Activated naive CD4-positive, alpha-beta T cell treated with anti-CD3 and anti-CD28 coated beads for 36 hours (primary cell): ENCODE data around the gene RBMS1. TPM values are rescaled to one million over a fixed set of nuclear protein-coding genes. Genes with fewer than 3 reads are reported as not detected.
"Not testable (repeated sequence)": the region's sequence is repeated elsewhere in the genome, so short reads cannot be mapped to it uniquely, and the experiment has no call there.

Source experiments
- CTCF ChIA-PET: fragments of 350-600 bp; sonication (Branson Sonifier 250); formaldehyde crosslinking; loops from one replicate; lab custom pipeline; 2021; ENCODE audit warnings: antibody characterized with exemption; lab: Charles Lee
- DNase-seq: peaks from one replicate; pipeline ENCODE4 v3.0.0-alpha.2; 2020
- H3K27ac Mint-ChIP-seq: one replicate; pipeline ENCODE4 v1.8.0; 2021; ENCODE audit warnings: mild to moderate bottlenecking, mixed read lengths
- H3K27me3 Mint-ChIP-seq: one replicate; pipeline ENCODE4 v1.8.0; 2021; ENCODE audit warnings: low read depth, mixed read lengths
- H3K36me3 Mint-ChIP-seq: one replicate; pipeline ENCODE4 v1.8.0; 2021; ENCODE audit warnings: low read depth, mixed read lengths
- H3K4me1 Mint-ChIP-seq: one replicate; pipeline ENCODE4 v1.8.0; 2021; ENCODE audit warnings: low read depth, mixed read lengths
- H3K4me3 Mint-ChIP-seq: one replicate; pipeline ENCODE4 v1.8.0; 2021; ENCODE audit warnings: mild to moderate bottlenecking, moderate library complexity, mixed read lengths
- H3K9me3 Mint-ChIP-seq: one replicate; pipeline ENCODE4 v1.8.0; 2021; ENCODE audit warnings: mixed read lengths
- intact Hi-C: fragments of 100-400 bp; cut with micrococcal nuclease; formaldehyde crosslinking; loops from one replicate; pipeline ENCODE4 v1.15.1; 2023
- total RNA-seq, 2 experiments: library from RNA; stranded (reverse); gene quantifications; one replicate each; pipeline ENCODE4 v1.2.3, GENCODE V29; 2021

Gene RBMS1
- total RNA-seq, 2 experiments from 2014 or later: 27.8 to 29.1 TPM

- CTCF ChIA-PET: no interaction called here
- H3K4me1 Mint-ChIP-seq: peaks cover 8% of the 10 kb centered on the region
- H3K27me3 Mint-ChIP-seq: no peaks in the 10 kb centered on the region
- no peak overlapping the region for H3K4me3 Mint-ChIP-seq
- peaks cover 8% of the 10 kb centered on the region for H3K9me3 Mint-ChIP-seq
- intact Hi-C loops: no loop called here
- no peak for DNase-seq
- H3K36me3 Mint-ChIP-seq: peaks cover 4% of the 10 kb centered on the region
- no peak overlapping the region for H3K27ac Mint-ChIP-seq
Measured at GRCh38 chr2:160445673-160446072, 47.9 kb downstream of the RBMS1 start.

DNA sequence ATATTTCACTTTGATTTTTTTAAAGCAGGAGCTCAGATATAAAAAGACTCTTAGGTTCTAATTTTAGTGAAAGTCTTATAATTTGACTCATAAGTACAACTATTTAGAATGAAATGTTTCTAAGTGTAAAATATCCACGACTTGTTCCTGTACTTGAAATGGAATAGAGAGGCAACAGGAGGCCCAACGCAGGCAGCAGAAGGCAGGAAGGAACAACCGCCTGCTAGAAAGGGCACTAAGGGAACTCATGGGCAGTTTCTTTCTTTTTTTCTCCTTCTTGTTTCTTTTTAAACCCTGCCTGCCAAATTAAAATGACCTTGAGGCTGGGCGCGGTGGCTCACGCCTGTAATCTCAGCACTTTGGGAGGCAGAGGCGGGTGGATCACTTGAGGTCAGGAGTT is 51.0 kb downstream of the RBMS1 start:
- no peaks in the 10 kb centered on the region for H3K27me3 Mint-ChIP-seq
- CTCF ChIA-PET: no interaction called here
- H3K27ac Mint-ChIP-seq: no peak overlapping the region
- peaks cover 13% of the 10 kb centered on the region for H3K36me3 Mint-ChIP-seq
- no peak for DNase-seq
- peaks cover 13% of the 10 kb centered on the region for H3K9me3 Mint-ChIP-seq
- peaks cover 11% of the 10 kb centered on the region for H3K4me1 Mint-ChIP-seq
- H3K4me3 Mint-ChIP-seq: no peak overlapping the region
- intact Hi-C loops: no loop called here

GRCh38 chr2:160440888-160441287 is 52.7 kb downstream of the RBMS1 start:
- no peak overlapping the region for H3K27ac Mint-ChIP-seq
- CTCF ChIA-PET: no interaction called here
- H3K36me3 Mint-ChIP-seq: peaks cover 11% of the 10 kb centered on the region
- H3K4me1 Mint-ChIP-seq: peaks cover 12% of the 10 kb centered on the region
- no peak for DNase-seq
- H3K4me3 Mint-ChIP-seq: no peak overlapping the region
- no peaks in the 10 kb centered on the region for H3K27me3 Mint-ChIP-seq
- intact Hi-C loops: no loop called here
- H3K9me3 Mint-ChIP-seq: peaks cover 13% of the 10 kb centered on the region

DNA sequence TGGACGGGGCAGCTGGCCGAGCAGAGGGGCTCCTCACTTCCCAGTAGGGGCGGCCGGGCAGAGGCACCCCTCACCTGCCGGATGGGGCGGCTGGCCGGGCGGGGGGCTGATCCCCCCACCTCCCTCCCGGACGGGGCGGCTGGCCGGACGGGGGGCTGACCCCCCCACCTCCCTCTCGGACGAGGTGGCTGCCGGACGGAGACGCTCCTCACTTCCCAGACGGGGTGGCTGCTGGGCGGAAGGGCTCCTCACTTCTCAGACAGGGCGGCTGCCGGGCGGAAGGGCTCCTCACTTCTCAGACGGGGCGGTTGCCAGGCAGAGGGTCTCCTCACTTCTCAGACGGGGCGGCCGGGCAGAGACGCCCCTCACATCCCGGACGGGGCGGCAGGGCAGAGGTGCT is 54.6 kb downstream of the RBMS1 start:
- H3K4me3 Mint-ChIP-seq, H3K27ac Mint-ChIP-seq, DNase-seq, intact Hi-C loops, H3K27me3 Mint-ChIP-seq, CTCF ChIA-PET: not testable (repeated sequence)
- H3K9me3 Mint-ChIP-seq: peaks cover 13% of the 10 kb centered on the region
- peaks cover 11% of the 10 kb centered on the region for H3K36me3 Mint-ChIP-seq
- peaks cover 16% of the 10 kb centered on the region for H3K4me1 Mint-ChIP-seq

- Mint-ChIP-seq H3K4me3 (no peak overlapping the region), H3K27ac (no peak overlapping the region), H3K36me3 (peaks cover 11% of the 10 kb centered on the region), H3K4me1 (peaks cover 29% of the 10 kb centered on the region), H3K27me3 (no peaks in the 10 kb centered on the region), H3K9me3 (peaks cover 5% of the 10 kb centered on the region)
- CTCF ChIA-PET: interaction anchor here (0.6 to 1.3 kb wide), 2 partner anchors 12 to 1242 kb away, joined by 3 to 4 read pairs; no protein-coding TSS in a partner anchor
- intact Hi-C loops: no loop called here
- DNase-seq: no peak
Measured at GRCh38 chr2:160437273-160437672, 56.3 kb downstream of the RBMS1 start.

DNA sequence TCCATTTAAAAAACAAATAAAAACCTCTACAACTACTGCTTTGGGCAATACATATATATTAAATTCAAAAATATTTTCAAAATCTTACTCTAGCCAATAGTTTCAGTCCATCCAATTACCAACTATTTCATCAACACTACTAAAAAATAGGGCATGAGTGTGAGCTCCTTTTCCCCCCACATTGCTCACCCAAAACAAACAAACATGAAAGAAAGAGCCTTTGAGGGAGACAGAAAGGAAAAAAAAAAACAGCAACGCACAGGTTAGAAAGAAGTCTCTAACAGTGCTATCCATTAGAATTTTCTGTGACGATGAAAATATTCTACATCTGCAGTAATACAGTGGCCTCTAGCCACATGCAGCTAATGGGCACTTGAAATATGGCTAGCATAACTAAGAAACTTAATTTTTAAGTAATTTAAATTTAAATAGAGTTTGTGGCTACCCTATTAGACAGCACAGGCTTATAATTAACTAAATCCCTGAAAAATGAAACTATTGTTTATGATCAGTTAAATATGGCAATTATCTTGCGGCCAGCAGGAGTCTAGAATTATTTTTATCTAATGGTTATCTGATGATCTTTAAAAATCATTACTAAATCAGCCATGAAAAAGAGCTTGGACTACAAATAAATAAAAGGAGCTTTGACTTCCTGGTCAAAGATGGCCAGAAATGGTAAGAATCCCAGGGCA is 59.2 kb downstream of the RBMS1 start:
- Mint-ChIP-seq H3K4me1 (peaks cover 36% of the 10 kb centered on the region), H3K27me3 (no peaks in the 10 kb centered on the region), H3K36me3 (peaks cover 11% of the 10 kb centered on the region), H3K4me3 (no peak overlapping the region), H3K27ac (no peak overlapping the region), H3K9me3 (peaks cover 12% of the 10 kb centered on the region)
- no peak for DNase-seq
- intact Hi-C loops: no loop called here
- CTCF ChIA-PET: interaction anchor here (1.1 kb wide), 1 partner anchor 17 kb away, joined by 4 read pairs; no protein-coding TSS in a partner anchor

- Mint-ChIP-seq H3K9me3 (peaks cover 12% of the 10 kb centered on the region), H3K4me1 (peaks cover 38% of the 10 kb centered on the region), H3K36me3 (peaks cover 11% of the 10 kb centered on the region), H3K27ac (no peak overlapping the region), H3K4me3 (no peak overlapping the region), H3K27me3 (no peaks in the 10 kb centered on the region)
- DNase-seq: no peak
- intact Hi-C loops: no loop called here
- CTCF ChIA-PET: interaction anchor here (0.6 to 1.1 kb wide), 3 partner anchors 18 to 536 kb away, joined by 3 to 5 read pairs (median 4); no protein-coding TSS in a partner anchor
Measured at GRCh38 chr2:160433466-160434140, 60.0 kb downstream of the RBMS1 start.

- Mint-ChIP-seq H3K9me3 (peaks cover 12% of the 10 kb centered on the region), H3K4me3 (no peak overlapping the region), H3K27ac (no peak overlapping the region), H3K36me3 (peaks cover 9% of the 10 kb centered on the region), H3K27me3 (no peaks in the 10 kb centered on the region), H3K4me1 (peaks cover 44% of the 10 kb centered on the region)
- DNase-seq: no peak
- CTCF ChIA-PET: interaction anchor here (0.6 to 1.1 kb wide), 4 partner anchors 21 to 537 kb away, joined by 3 to 5 read pairs (median 4); no protein-coding TSS in a partner anchor
- intact Hi-C loops: no loop called here
Measured at GRCh38 chr2:160432633-160433032, 61.0 kb downstream of the RBMS1 start.

DNA sequence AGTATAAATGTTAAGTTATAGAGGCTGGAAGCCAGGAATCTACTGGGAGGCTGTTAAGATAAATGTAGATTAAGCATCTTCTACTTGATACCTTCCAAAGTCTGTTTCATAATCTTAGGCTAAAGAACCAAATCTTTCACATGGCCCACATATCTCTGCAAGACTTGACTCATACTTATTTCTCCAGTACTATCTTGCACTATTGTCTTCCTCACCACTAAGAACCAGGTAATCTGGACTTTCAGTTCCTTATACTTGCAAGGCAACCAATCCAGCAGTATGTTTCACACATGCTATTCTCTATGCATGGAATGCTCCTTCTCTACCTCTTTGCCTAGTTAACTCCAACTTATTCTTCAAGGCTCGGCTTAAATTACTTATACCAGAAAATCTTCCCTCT is 62.2 kb downstream of the RBMS1 start:
- CTCF ChIA-PET: interaction anchor here (1.3 kb wide), 1 partner anchor 49 kb away, joined by 4 read pairs; no protein-coding TSS in a partner anchor
- intact Hi-C loops: no loop called here

GRCh38 chr2:160430001-160430344 is 63.6 kb downstream of the RBMS1 start:
- Mint-ChIP-seq H3K9me3 (peaks cover 12% of the 10 kb centered on the region), H3K36me3 (peaks cover 8% of the 10 kb centered on the region), H3K27me3 (no peaks in the 10 kb centered on the region), H3K4me1 (peaks cover 49% of the 10 kb centered on the region), H3K4me3 (no peak overlapping the region), H3K27ac (peak overlapping the region; percentile 65)
- CTCF ChIA-PET: interaction anchor here (0.6 to 3.4 kb wide), 21 partner anchors 16 to 540 kb away, joined by 3 to 21 read pairs (median 4); no protein-coding TSS in a partner anchor
- intact Hi-C loops: no loop called here
- no peak for DNase-seq

More for the DNA sequence above, 62.2 kb downstream of the RBMS1 start:
- Mint-ChIP-seq H3K27me3 (no peaks in the 10 kb centered on the region), H3K4me1 (peaks cover 47% of the 10 kb centered on the region), H3K9me3 (peaks cover 12% of the 10 kb centered on the region), H3K36me3 (peaks cover 9% of the 10 kb centered on the region), H3K27ac (no peak overlapping the region), H3K4me3 (no peak overlapping the region)
- DNase-seq: no peak

DNA sequence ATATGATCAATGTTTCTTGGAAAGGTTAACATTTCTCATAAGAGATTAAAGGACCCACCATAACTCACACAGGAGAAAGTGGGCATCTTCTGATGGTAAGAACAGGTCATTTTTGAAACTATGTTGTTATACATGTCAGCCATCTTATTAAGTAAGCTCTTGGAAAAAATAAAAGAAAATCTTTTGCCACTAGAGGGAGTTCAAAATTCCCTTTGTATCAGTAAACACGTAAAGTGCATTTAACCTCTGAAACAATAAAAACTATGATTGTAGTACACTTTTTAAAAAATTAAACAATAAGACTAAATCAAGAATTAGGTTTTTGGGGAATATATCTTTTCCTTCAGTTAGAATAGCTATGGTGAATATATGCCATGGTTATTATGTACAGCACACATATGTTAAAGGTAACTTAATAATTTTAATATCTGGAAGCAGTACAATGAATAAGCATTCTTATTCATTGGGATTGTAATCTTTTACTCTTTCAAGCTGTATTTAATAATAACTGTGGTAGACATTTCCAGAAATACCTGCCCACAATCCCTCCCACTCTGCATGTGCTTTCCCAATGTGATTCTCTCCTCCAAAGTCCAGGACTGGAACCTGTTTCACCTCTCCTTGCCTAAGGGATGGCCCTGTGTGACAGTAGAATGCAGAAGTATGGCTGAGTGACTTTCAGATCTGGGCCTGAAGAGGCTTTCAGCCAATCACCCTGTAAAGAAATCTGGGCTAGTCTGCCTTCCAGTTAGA is 64.2 kb downstream of the RBMS1 start:
- Mint-ChIP-seq H3K27me3 (no peaks in the 10 kb centered on the region), H3K27ac (peak overlapping the region; percentile 88), H3K36me3 (peaks cover 8% of the 10 kb centered on the region), H3K9me3 (peaks cover 12% of the 10 kb centered on the region), H3K4me1 (peaks cover 49% of the 10 kb centered on the region), H3K4me3 (peak overlapping the region; percentile 47)
- CTCF ChIA-PET: interaction anchor here (0.6 to 3.4 kb wide), 26 partner anchors 9 to 540 kb away, joined by 3 to 21 read pairs (median 4); partner anchors contain the start of gene RBMS1
- intact Hi-C loops: loop anchor here (1.0 to 10.0 kb wide), 6 partner anchors 63 to 565 kb away; no protein-coding TSS in a partner anchor
- DNase-seq: no peak

DNA sequence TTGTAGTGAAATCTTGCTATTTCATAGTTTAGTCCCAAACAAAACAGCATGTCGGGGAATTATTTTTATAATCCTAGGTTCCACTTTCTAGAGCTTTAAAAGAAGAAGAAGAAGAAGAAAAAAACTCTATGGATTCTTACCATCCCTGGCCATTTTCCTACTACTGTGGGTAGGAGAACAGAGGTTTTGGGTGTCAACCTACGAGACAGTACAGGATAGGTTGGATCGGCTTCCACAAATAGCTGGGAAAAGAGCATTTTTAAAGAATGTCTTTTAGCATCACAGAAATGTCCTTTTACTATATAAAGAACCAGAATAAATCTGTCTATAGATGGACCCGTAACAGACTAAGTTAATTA is 65.2 kb downstream of the RBMS1 start:
- Mint-ChIP-seq H3K36me3 (peaks cover 8% of the 10 kb centered on the region), H3K27ac (peak overlapping the region; percentile 88), H3K4me3 (peak overlapping the region; percentile 75), H3K27me3 (no peaks in the 10 kb centered on the region), H3K4me1 (peaks cover 47% of the 10 kb centered on the region), H3K9me3 (peaks cover 12% of the 10 kb centered on the region)
- CTCF ChIA-PET: interaction anchor here (0.9 to 3.4 kb wide), 13 partner anchors 8 to 341 kb away, joined by 3 to 21 read pairs (median 4); partner anchors contain the start of gene RBMS1
- no peak for DNase-seq
- intact Hi-C loops: loop anchor here (1.0 to 10.0 kb wide), 6 partner anchors 21 to 549 kb away; no protein-coding TSS in a partner anchor
